Activated naive CD4-positive, alpha-beta T cell treated with anti-CD3 and anti-CD28 coated beads, Interleukin-2, amount 50 U/mL, for 72 hours (primary cell): ENCODE data around the gene RSAD1. TPM values are rescaled to one million over a fixed set of nuclear protein-coding genes. Genes with fewer than 3 reads are reported as not detected.
A peak's percentile ranks its signal among the peaks of the same experiment; 100 is the strongest.
"Not testable (repeated sequence)": the region's sequence is repeated elsewhere in the genome, so short reads cannot be mapped to it uniquely, and the experiment has no call there.

Experiments used
- ATAC-seq, 2 donors: fragments of 150-1000 bp; cut with Tn5 transposase; 2 replicates each; pipeline ENCODE4 v1.10.0; 2021; ENCODE audit warnings: mild to moderate bottlenecking in 2 of 2, moderate library complexity in 2 of 2
- DNase-seq, 2 donors: peaks; one replicate each; pipeline ENCODE4 v3.0.0; 2021 to 2022; ENCODE audit warnings: low spot score in 2 of 2
- H3K27ac Mint-ChIP-seq, 2 donors: one replicate each; pipeline ENCODE4 v1.8.0; 2022; ENCODE audit warnings: mild to moderate bottlenecking in 2 of 2, mixed read lengths in 2 of 2
- H3K36me3 Mint-ChIP-seq, 2 donors: one replicate each; pipeline ENCODE4 v1.8.0; 2022; ENCODE audit warnings: mixed read lengths in 2 of 2
- H3K9me3 Mint-ChIP-seq, 2 donors: one replicate each; pipeline ENCODE4 v1.8.0; 2022; ENCODE audit warnings: mixed read lengths in 2 of 2
- total RNA-seq, 2 donors: library from RNA; stranded (reverse); gene quantifications; one replicate each; pipeline ENCODE4 v1.2.3, GENCODE V29; 2022

Gene RSAD1
- total RNA-seq, 2 donors from 2014 or later, result 24.4 to 51.0 TPM

DNA sequence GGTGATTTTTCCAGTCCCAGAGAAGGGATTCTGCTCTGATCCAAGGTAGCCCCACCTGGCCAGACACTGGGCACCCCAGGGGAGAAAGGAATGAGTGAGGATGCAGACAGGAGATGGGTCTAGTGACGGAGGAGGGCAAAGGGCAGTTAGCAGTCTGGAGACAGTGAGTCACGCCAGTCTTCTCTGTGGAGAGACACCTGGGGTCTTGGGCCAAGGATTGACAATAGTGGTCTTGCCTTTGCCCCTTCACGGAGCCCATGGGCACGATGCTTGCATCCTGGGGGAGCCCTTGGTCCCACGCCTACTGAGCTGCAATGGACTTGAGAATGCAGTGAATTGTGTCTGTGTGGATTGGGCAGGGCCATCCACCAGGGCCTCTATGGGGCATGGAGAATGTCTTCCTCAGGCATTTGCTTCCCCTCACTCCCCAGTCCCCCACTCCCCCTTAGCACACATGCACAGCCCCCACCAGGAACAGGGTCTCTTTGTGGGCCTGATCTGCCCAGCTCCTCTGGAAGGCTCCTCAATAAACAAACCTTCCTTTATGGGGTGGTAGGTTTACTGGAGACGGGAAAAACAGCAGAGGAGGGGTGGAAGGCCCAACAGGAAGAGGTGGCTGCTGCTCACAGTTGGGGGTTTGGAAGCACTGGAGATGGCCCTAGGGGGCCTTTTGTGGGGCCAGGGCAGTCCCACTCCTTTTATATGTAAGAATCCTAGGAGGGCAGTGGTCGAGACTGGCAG, 11.4 kb upstream of the RSAD1 start:
- DNase-seq (no peak), ATAC-seq (no peak)
- H3K9me3 Mint-ChIP-seq, result no peaks in the 10 kb centered on the region
- no peak overlapping the region for H3K27ac Mint-ChIP-seq
- H3K36me3 Mint-ChIP-seq, result no peaks in the 10 kb centered on the region

DNA sequence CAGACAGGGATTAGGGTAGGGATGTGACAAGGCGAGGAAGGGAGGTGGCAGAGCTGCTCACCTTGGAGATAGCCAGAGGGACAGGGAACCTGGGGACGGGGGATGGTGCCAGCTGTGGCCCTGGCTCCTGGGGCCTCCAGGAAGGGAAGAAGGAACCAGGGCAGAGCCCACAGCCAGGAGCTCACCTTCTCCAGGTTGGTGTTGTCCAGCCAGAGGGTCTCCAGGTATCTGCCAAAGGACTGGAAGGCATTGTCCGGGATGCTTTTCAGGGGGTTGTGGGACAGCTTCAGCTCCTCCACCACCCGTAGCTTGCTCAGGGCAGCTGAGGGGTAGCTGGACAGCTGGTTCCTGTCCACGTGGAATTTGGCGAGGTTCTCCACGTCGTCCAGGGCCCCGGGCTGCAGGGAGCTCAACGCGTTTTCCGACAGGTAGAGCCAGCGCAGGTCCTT, 10.8 kb upstream of the RSAD1 start:
- DNase-seq (no peak), ATAC-seq (no peak)
- Mint-ChIP-seq H3K9me3 (no peaks in the 10 kb centered on the region), H3K27ac (no peak overlapping the region), H3K36me3 (no peaks in the 10 kb centered on the region)

DNA sequence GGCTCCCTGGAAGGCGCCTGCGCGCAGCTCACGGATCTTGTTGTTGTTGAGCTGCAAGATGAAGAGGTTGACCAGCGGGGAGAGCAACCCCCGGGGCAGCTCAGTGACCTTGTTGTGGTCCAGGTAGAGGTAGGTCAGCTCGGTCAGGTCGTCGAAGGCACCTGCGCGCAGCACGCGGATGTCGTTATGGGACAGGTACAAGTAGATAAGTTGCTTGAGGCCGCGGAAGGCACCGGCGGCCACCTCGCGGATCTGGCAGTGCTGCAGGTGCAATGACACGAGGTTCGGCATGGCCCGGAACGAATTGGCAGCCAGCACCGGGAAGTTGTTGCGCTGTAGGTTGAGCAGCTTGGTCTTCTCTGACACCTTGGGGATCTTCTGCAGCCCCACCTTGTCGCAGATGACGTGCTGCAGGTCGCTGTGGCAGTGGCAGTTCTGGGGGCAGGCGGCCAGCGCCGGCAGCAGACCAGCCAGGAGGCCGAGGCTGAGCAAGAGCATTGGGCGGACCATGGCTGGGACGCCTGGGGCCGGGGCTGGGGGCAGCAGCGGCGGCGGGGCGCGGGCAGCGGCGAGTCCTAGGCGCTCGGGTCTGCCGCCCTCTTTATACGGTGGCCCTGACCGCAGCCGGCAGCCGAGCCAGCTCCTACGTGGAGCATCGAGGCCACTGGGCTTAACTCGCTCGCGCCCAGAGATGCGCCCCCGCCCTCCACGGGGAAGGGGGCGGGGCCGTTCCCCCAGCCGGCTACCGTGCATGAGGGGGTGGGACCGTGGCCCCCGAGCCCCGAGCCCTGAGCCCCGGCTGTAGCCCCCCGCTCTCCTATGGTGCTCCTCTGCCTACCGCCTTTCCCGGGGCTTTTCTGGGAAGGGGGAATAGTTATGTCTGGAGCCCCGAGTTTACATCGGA, 10.1 kb upstream of the RSAD1 start, which contains the start of gene CHAD:
TSS of gene CHAD (minus strand) at position 577 of the 904 bp plus-strand sequence. CDS start at position 510, 67 bp downstream.
- peak in 1 of 2 donors; percentile 61 for ATAC-seq
- Mint-ChIP-seq H3K36me3 (no peaks in the 10 kb centered on the region), H3K27ac (no peak within 1 kb of the TSS), H3K9me3 (no peaks in the 10 kb centered on the region)
- no peak for DNase-seq

DNA sequence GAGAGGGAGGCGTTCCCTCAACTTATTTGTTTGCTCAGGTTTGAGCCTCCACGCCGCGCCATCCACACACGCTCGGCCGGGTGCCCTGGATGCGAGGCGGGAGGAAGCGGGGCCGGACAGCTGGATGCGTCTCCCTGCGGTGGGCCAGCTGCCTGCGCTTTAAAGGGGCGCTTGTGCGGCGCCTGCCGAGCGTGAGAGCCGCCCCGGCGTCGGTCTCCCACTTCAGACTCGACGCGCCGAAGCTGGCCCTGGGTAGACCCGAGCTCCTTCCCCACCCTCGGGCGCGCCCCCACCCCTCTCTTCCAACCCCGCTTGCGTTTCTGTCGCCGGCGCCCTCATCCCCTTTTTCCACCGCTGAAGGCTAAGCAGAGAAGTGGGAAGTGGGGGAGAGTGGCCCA, 9.5 kb upstream of the RSAD1 start:
- Mint-ChIP-seq H3K36me3 (no peaks in the 10 kb centered on the region), H3K9me3 (no peaks in the 10 kb centered on the region), H3K27ac (no peak overlapping the region)
- ATAC-seq (no peak), DNase-seq (no peak)

- no peaks in the 10 kb centered on the region for H3K9me3 Mint-ChIP-seq
- DNase-seq (no peak), ATAC-seq (no peak)
- no peak overlapping the region for H3K27ac Mint-ChIP-seq
- H3K36me3 Mint-ChIP-seq, result no peaks in the 10 kb centered on the region
These were observed 8.9 kb upstream of the RSAD1 start for GRCh38 chr17:50469671-50470305.

GRCh38 chr17:50470426-50470825, 8.2 kb upstream of the RSAD1 start:
- Mint-ChIP-seq H3K9me3 (no peaks in the 10 kb centered on the region), H3K36me3 (no peaks in the 10 kb centered on the region), H3K27ac (no peak overlapping the region)
- DNase-seq (no peak), ATAC-seq (no peak)

- DNase-seq, result no peak
- Mint-ChIP-seq H3K27ac (no peak overlapping the region), H3K9me3 (no peaks in the 10 kb centered on the region), H3K36me3 (no peaks in the 10 kb centered on the region)
- ATAC-seq, result no peak
These were observed 7.4 kb upstream of the RSAD1 start for GRCh38 chr17:50471009-50471905.

DNA sequence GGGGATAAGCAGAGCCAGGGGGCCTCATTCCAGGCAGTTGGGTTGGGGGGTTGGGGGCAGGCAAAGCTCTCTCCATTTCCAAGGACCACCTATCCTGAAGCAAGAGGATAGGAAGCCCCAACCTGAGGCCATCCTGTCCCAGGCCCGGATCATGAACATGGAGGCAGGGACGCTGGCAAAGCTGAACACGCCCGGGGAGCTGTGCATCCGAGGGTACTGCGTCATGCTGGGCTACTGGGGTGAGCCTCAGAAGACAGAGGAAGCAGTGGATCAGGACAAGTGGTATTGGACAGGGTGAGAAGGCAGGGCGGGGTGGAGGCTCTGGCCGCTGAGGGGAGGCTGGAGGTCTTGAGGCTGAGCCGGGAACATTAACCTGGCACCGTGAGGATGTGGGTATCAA, 6.4 kb upstream of the RSAD1 start:
- Mint-ChIP-seq H3K9me3 (no peaks in the 10 kb centered on the region), H3K27ac (no peak overlapping the region), H3K36me3 (no peaks in the 10 kb centered on the region)
- DNase-seq (no peak), ATAC-seq (no peak)

GRCh38 chr17:50472761-50473161, 5.9 kb upstream of the RSAD1 start:
- H3K36me3 Mint-ChIP-seq, DNase-seq, H3K9me3 Mint-ChIP-seq, ATAC-seq, H3K27ac Mint-ChIP-seq: not testable (repeated sequence)

- DNase-seq, result no peak
- Mint-ChIP-seq H3K27ac (no peak overlapping the region), H3K36me3 (no peaks in the 10 kb centered on the region), H3K9me3 (no peaks in the 10 kb centered on the region)
- no peak for ATAC-seq
These were observed 4.8 kb upstream of the RSAD1 start for GRCh38 chr17:50473901-50474300.

- Mint-ChIP-seq H3K27ac (no peak overlapping the region), H3K9me3 (no peaks in the 10 kb centered on the region), H3K36me3 (no peaks in the 10 kb centered on the region)
- DNase-seq (no peak), ATAC-seq (no peak)
These were observed 4.1 kb upstream of the RSAD1 start for GRCh38 chr17:50474523-50474922.

DNA sequence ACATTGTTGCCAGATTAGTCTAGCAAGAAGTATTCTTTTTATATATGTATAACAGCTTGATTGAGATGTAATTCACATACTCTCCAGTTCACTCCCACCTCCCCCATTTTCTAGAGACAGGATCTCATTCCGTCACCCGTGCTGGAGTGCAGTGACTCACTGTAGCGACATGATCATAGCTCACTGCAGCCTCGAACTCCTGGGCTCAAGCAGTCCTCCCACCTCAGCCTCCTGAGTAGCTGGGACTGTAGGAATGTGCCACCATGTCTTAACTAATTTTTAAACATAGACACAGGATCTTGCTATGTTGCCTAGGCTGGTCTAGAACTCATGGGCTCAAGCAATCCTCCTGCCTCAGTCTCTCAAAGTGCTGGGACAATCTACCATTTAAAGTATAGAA, 3.3 kb upstream of the RSAD1 start:
- DNase-seq (no peak), ATAC-seq (no peak)
- Mint-ChIP-seq H3K9me3 (no peaks in the 10 kb centered on the region), H3K27ac (no peak overlapping the region), H3K36me3 (no peaks in the 10 kb centered on the region)

DNA sequence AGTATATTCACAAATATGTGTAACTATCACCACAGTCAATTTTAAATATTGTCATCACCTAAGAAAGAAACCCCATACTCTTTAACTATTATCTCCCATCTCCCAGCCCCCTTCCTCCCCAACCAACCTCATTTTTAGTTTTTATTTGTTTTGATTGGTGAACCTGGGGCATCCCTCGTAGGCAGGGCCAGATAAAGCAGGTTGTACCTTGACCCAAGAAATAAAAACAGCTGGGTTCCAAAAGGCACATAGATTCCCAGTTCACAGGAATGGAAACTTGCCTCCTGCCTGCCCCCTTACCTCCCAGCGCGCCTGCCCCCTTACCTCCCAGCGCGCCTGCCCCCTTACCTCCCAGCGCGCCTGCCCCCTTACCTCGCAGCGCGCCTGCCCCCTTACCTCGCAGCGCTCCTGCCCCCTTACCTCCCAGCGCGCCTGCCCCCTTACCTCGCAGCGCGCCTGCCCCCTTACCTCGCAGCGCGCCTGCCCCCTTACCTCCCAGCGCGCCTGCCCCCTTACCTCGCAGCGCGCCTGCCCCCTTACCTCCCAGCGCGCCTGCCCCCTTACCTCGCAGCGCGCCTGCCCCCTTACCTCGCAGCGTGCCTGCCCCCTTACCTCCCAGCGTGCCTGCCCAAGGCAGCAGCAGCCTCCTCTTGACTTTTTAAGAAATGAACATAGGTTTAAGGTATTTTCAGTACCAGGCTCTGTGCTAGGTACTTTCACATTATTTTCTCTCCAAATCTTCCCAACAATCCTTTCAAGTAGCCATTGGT, 2.7 kb upstream of the RSAD1 start:
- H3K9me3 Mint-ChIP-seq, H3K36me3 Mint-ChIP-seq, DNase-seq, H3K27ac Mint-ChIP-seq, ATAC-seq: not testable (repeated sequence)

- ATAC-seq, result no peak
- H3K27ac Mint-ChIP-seq, result no peak overlapping the region
- no peaks in the 10 kb centered on the region for H3K9me3 Mint-ChIP-seq
- DNase-seq, result no peak
- no peaks in the 10 kb centered on the region for H3K36me3 Mint-ChIP-seq
These were observed 1.9 kb upstream of the RSAD1 start for GRCh38 chr17:50476545-50477315.

DNA sequence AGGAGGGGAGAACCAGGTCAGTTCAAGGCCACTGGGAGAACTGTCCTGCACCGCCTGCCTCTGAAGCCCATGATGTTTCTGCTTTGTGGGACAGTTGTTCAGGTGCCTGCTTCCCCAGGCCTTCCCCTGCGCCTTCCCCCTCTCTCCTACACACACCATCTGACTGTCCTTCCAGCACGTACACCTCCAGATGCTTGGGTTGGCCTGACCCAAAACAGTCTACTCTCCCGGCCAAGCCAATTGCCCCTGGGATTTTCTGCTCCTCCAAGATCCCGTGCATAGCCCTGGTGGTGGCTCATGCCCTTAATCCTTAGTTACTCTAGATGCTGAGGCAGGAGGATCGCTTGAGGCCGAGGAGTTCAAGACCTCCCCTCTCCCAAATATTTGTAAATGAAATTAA, 684 bp upstream of the RSAD1 start:
- no peak for ATAC-seq
- DNase-seq, result peak in 1 of 2 donors; percentile 45
- Mint-ChIP-seq H3K27ac (peak overlapping the region; percentile 92 to 95), H3K36me3 (no peaks in the 10 kb centered on the region), H3K9me3 (no peaks in the 10 kb centered on the region)
